ENCODE results near the gene FNTB.
A peak's percentile ranks its signal among the peaks of the same experiment; 100 is the strongest.

Gene FNTB

GRCh38 chr14:65033181-65033580, 46.5 kb downstream of the FNTB start:
- no peak overlapping the region for H3K27ac ChIP-seq
- TF ChIP-seq CTCF (conservative IDR thresholded peaks at IDR 0.05) = no peak
- no peak for TF ChIP-seq ZFX (IDR thresholded peaks at IDR 0.05)

- H3K27ac ChIP-seq = no peak overlapping the region
- no peak for TF ChIP-seq CTCF (conservative IDR thresholded peaks at IDR 0.05)
- no peak for TF ChIP-seq ZFX (IDR thresholded peaks at IDR 0.05)
These were observed 47.3 kb downstream of the FNTB start for GRCh38 chr14:65034021-65034420.

GRCh38 chr14:65035049-65035448, 48.4 kb downstream of the FNTB start:
- TF ChIP-seq ZFX (IDR thresholded peaks at IDR 0.05) (no peak), CTCF (conservative IDR thresholded peaks at IDR 0.05) (no peak)
- H3K27ac ChIP-seq = peak overlapping the region; percentile 30

DNA sequence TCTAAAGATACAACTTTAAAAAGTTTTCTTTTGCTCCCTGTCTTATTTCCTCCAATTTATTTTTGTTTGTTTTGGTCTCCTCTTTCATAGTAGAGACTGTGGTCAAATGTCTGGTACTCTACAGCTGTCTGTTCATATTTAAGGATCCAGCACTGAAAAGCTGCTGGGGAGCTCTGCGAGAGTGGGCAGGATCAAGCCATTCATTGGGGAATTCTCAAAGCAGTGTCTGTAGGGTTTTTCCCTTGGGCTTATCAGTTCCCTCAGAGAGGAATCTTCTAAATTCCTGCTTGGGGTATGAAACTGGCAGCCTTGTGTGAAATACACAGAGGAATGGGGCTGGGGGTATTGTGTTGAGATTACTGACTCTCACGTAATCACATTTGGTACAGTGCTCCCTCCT, 52.3 kb downstream of the FNTB start:
- no peak for TF ChIP-seq ZFX (IDR thresholded peaks at IDR 0.05)
- no peak for TF ChIP-seq CTCF (conservative IDR thresholded peaks at IDR 0.05)
- H3K27ac ChIP-seq = no peak overlapping the region

DNA sequence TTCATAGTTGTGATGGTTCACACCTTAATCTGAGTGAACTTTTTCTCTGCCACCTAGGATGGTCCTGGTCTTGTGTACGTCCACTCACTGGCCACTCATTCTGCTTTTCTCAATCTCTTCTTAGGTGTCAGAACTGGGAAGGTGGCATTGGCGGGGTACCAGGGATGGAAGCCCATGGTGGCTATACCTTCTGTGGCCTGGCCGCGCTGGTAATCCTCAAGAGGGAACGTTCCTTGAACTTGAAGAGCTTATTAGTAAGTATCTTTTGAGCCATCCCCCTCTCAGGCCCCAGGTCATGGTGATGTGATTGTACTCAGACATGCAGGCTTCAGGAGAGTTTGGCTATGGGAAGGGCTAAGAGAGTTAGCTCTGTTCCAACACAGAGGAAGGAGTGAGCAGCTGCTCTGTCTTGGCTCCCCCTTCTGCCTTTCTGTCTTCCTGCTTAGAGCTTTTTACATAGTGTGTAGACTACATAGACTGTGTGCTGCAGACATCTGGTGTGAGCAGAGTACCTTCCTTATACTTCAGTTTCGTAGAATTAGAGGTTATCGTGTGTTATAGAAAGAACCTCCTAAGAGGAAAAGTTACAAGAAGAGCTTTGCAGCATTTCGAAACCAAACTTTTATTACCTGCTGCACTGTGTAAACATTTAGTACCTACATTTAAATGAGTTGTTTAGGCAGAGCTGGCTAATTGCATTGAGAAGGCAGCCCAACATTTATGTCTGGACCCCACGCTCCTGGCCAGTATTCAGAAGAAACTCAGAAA, 54.2 kb downstream of the FNTB start:
- no peak overlapping the region for H3K27ac ChIP-seq
- TF ChIP-seq ZFX (IDR thresholded peaks at IDR 0.05) (no peak), CTCF (conservative IDR thresholded peaks at IDR 0.05) (no peak)

DNA sequence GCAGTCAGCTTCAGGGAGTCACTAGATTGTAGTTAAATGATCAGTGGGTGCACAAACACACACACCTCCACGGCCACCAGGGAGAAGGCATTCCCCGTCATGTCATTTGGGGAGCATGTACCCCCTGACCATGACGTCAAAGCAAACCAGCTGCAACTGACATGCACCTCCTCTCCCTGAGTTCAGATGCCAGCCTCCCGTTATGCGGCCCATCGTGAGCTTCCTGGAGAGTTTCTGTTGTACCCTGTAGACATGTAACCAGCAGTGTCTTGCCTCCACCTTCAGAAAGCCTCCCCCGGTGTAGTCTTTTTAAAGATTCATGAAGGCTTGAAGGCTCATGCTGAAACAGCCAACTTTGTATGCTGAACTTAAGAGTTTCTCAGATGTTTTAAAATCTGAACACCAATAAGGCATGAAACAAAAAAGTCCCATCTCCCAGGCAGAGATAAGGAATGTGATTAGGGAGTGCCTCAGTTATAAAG, 54.8 kb downstream of the FNTB start:
- no peak for TF ChIP-seq CTCF (conservative IDR thresholded peaks at IDR 0.05)
- TF ChIP-seq ZFX (IDR thresholded peaks at IDR 0.05) = no peak

DNA sequence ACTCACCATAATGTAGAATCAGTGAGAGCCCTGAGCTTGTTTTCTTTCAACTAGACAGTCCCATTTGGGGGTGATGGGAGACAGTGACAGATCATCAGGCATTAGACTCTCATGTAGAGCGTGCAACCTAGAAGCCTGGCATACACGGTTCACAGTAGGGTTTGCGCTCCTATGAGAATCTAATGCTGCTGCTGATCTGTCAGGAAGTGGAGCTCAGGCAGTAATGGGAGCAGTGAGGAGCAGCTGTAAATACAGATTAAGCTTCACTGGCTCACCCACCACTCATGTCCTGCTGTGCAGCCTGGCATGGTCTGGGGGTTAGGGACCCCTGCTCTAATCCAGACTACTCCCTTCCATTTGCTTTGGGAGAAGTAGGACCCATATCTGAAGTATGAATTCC, 55.6 kb downstream of the FNTB start:
- TF ChIP-seq ZFX (IDR thresholded peaks at IDR 0.05) (no peak), CTCF (conservative IDR thresholded peaks at IDR 0.05) (no peak)
- H3K27ac ChIP-seq = no peak overlapping the region

More for the DNA sequence above, 54.8 kb downstream of the FNTB start:
- no peak overlapping the region for H3K27ac ChIP-seq
